ENCODE results near the gene GPC3. TPM values are rescaled to one million over a fixed set of nuclear protein-coding genes. Genes with fewer than 3 reads are reported as not detected.

The GPC3 gene
- total RNA-seq, 4 donors from 2014 or later: 1.4 to 5.8 (median 2.7) TPM

DNA sequence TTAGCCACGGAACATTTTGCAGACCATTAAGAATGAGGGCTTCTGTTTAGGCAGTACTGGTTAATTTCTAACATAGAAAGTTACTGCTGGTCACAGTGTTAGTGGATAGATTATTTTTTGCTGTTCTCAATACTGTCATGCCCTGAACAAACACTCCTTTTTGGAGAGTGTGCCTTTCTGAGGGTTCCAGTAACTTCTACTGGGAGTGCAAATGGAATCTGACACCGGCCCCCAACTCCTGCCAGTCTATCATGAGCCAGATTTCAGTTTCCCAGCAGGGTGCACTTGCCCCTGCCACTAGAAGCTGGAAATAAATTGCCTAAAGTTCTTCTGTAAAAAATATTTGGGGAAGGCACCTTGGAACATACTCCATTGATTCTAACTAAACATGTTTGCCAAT, 345.7 kb downstream of the GPC3 start:
- in situ Hi-C loops (cut with MboI; ENCODE audit: low sequenced_read_pairs in 4 of 4): no loop called here
- TF ChIP-seq POLR2A (IDR thresholded peaks at IDR 0.05): no peak
- TF ChIP-seq, protein P1, sequence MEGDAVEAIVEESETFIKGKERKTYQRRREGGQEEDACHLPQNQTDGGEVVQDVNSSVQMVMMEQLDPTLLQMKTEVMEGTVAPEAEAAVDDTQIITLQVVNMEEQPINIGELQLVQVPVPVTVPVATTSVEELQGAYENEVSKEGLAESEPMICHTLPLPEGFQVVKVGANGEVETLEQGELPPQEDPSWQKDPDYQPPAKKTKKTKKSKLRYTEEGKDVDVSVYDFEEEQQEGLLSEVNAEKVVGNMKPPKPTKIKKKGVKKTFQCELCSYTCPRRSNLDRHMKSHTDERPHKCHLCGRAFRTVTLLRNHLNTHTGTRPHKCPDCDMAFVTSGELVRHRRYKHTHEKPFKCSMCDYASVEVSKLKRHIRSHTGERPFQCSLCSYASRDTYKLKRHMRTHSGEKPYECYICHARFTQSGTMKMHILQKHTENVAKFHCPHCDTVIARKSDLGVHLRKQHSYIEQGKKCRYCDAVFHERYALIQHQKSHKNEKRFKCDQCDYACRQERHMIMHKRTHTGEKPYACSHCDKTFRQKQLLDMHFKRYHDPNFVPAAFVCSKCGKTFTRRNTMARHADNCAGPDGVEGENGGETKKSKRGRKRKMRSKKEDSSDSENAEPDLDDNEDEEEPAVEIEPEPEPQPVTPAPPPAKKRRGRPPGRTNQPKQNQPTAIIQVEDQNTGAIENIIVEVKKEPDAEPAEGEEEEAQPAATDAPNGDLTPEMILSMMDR (IDR thresholded peaks at IDR 0.05 in 4 of 5, conservative IDR thresholded peaks at IDR 0.05 in 1 of 5): no peak
- no peak for ATAC-seq

DNA sequence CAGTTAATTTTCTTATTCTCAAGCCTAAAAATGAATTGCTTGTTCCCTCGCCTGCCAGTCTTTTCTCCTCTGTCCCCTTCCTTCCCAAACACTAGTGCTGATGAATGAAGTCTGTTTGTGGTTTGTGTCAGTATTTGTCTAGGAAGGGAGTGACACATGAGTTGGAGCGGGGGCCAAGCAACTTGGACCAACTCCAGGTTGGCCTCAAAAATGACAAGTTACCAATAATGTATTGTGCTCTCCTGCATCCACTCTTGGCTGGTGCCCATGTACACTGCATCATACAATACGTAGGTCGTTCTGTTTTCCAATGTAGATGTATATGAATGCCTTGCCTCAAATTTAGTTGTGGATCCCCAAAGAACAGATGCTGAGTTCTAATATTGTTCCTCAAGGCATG, 347.1 kb downstream of the GPC3 start:
- TF ChIP-seq, protein P1 (IDR thresholded peaks at IDR 0.05 in 4 of 5, conservative IDR thresholded peaks at IDR 0.05 in 1 of 5): no peak
- TF ChIP-seq POLR2A (IDR thresholded peaks at IDR 0.05): no peak
- DNase-seq: no peak
- Histone ChIP-seq H3K4me1 (peaks cover 8% of the 10 kb centered on the region in 2 donors), H3K27me3 (no peaks in the 10 kb centered on the region), H3K27ac (no peak overlapping the region), H3K9me3 (no peaks in the 10 kb centered on the region), H3K36me3 (no peaks in the 10 kb centered on the region), H3K4me3 (no peak overlapping the region)
- no peak for ATAC-seq
- in situ Hi-C loops (cut with MboI; ENCODE audit: low sequenced_read_pairs in 4 of 4): no loop called here
- intact Hi-C loops (cut with DNase I; ENCODE audit: low total_unique reads): no loop called here

More for the DNA sequence above, 345.7 kb downstream of the GPC3 start:
- H3K4me3 ChIP-seq: no peak overlapping the region
- intact Hi-C loops (cut with DNase I; ENCODE audit: low total_unique reads): no loop called here
- H3K36me3 ChIP-seq: no peaks in the 10 kb centered on the region
- no peaks in the 10 kb centered on the region for H3K9me3 ChIP-seq
- no peak for DNase-seq
- H3K4me1 ChIP-seq: peaks cover 8% of the 10 kb centered on the region in 2 donors
- no peak overlapping the region for H3K27ac ChIP-seq
- no peaks in the 10 kb centered on the region for H3K27me3 ChIP-seq

DNA sequence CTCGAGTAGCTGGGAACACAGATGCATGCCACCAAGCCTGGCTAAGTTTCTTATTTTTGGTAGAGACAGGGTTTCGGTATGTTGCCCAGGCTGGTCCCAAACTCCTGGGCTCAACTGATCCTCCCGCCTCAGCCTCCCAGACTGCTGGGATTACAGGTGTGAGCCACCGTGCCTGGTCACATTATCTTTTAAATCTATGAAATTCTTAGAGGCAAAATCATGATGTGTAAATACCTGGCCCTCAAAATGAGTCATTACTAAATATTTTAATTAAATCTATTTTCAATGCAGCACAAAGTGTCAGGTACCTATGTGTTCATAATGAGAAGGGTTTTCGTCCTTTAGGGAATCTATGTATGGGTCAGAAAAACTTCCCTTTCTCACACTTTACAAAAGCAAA, 347.6 kb downstream of the GPC3 start:
- no peak overlapping the region for H3K27ac ChIP-seq
- TF ChIP-seq POLR2A (IDR thresholded peaks at IDR 0.05): no peak
- TF ChIP-seq, protein P1 (IDR thresholded peaks at IDR 0.05 in 4 of 5, conservative IDR thresholded peaks at IDR 0.05 in 1 of 5): no peak
- no peaks in the 10 kb centered on the region for H3K36me3 ChIP-seq
- in situ Hi-C loops (cut with MboI; ENCODE audit: low sequenced_read_pairs in 4 of 4): no loop called here
- ATAC-seq (no peak), DNase-seq (no peak)
- intact Hi-C loops (cut with DNase I; ENCODE audit: low total_unique reads): no loop called here
- no peaks in the 10 kb centered on the region for H3K27me3 ChIP-seq
- no peaks in the 10 kb centered on the region for H3K9me3 ChIP-seq
- no peak overlapping the region for H3K4me3 ChIP-seq
- H3K4me1 ChIP-seq: peaks cover 8% of the 10 kb centered on the region in 2 donors

DNA sequence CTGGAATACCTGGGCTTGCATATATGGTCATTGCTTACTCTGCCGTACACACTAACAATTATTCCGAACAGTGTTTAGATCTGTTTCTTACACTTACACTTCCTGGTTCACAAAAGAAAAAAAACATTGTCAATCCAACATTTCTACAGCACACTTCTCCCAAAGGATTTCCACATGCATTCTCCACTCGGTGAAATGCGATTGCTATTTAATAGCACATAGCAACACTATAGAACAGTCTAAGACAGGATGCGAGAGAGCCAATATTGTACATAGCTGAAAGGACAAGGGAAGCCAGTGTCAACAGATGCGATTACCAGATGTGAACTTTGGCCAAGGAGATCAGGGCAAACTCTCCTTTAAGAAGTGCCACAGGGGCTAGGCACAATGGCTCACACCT, 349.4 kb downstream of the GPC3 start:
- no peak for ATAC-seq
- Histone ChIP-seq H3K36me3 (no peaks in the 10 kb centered on the region), H3K9me3 (no peaks in the 10 kb centered on the region), H3K4me1 (peaks cover 8 to 9% of the 10 kb centered on the region in 2 donors), H3K27me3 (no peaks in the 10 kb centered on the region), H3K27ac (no peak overlapping the region), H3K4me3 (no peak overlapping the region)
- intact Hi-C loops (cut with DNase I; ENCODE audit: low total_unique reads): no loop called here
- no peak for DNase-seq
- TF ChIP-seq, protein P1 (IDR thresholded peaks at IDR 0.05 in 4 of 5, conservative IDR thresholded peaks at IDR 0.05 in 1 of 5): no peak
- no peak for TF ChIP-seq POLR2A (IDR thresholded peaks at IDR 0.05)
- in situ Hi-C loops (cut with MboI; ENCODE audit: low sequenced_read_pairs in 4 of 4): no loop called here

DNA sequence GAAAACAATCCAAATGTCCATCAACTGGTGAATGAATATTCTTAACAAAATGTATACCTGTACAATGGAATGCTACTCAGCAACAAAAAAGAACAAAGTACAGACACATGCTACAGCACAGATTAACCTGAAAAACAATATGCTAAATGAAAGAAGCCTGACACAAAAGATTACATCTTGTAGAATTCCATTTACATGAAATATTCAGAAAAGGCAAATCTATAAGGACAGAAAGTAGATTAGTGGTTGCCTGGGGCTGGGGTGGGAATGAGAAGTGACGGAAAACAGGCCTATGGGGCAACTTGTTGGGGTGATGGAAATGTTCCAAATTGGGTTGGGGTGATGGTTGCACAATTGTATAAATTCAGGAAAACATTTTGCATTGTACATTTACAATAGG, 351.0 kb downstream of the GPC3 start:
- no peak overlapping the region for H3K27ac ChIP-seq
- H3K9me3 ChIP-seq: no peaks in the 10 kb centered on the region
- DNase-seq (no peak), ATAC-seq (no peak)
- no peak overlapping the region for H3K4me3 ChIP-seq
- peaks cover 6 to 10% of the 10 kb centered on the region in 2 donors for H3K4me1 ChIP-seq
- in situ Hi-C loops (cut with MboI; ENCODE audit: low sequenced_read_pairs in 4 of 4): no loop called here
- TF ChIP-seq POLR2A (IDR thresholded peaks at IDR 0.05): no peak
- TF ChIP-seq, protein P1 (IDR thresholded peaks at IDR 0.05 in 4 of 5, conservative IDR thresholded peaks at IDR 0.05 in 1 of 5): no peak
- H3K36me3 ChIP-seq: no peaks in the 10 kb centered on the region
- no peaks in the 10 kb centered on the region for H3K27me3 ChIP-seq
- intact Hi-C loops (cut with DNase I; ENCODE audit: low total_unique reads): no loop called here
